Osteocyte (in vitro differentiated cells): ENCODE data around the gene MAPT. TPM values are rescaled to one million over a fixed set of nuclear protein-coding genes. Genes with fewer than 3 reads are reported as not detected.

Experiments
- DNase-seq: peaks from one replicate; pipeline ENCODE4 v3.0.0; 2021; ENCODE audit warnings: mixed read lengths; ENCODE audit not compliant: unreplicated experiment; ENCODE audit errors: extremely low spot score
- H3K27ac Mint-ChIP-seq: one replicate; pipeline ENCODE4 v1.8.0; 2021; ENCODE audit warnings: mild to moderate bottlenecking, mixed read lengths; ENCODE audit not compliant: unreplicated experiment
- H3K27me3 Mint-ChIP-seq: one replicate; pipeline ENCODE4 v1.8.0; 2021; ENCODE audit warnings: mixed read lengths; ENCODE audit not compliant: unreplicated experiment
- H3K36me3 Mint-ChIP-seq: one replicate; pipeline ENCODE4 v1.8.0; 2021; ENCODE audit warnings: mixed read lengths; ENCODE audit not compliant: unreplicated experiment
- H3K4me1 Mint-ChIP-seq: one replicate; pipeline ENCODE4 v1.8.0; 2021; ENCODE audit warnings: mixed read lengths; ENCODE audit not compliant: unreplicated experiment
- H3K4me3 Mint-ChIP-seq: one replicate; pipeline ENCODE4 v1.8.0; 2021; ENCODE audit warnings: mild to moderate bottlenecking, moderate library complexity, mixed read lengths; ENCODE audit not compliant: unreplicated experiment
- H3K9me3 Mint-ChIP-seq: one replicate; pipeline ENCODE4 v1.8.0; 2021; ENCODE audit warnings: mixed read lengths; ENCODE audit not compliant: unreplicated experiment
- total RNA-seq: library from RNA; stranded (reverse); gene quantifications from 2 replicates; pipeline ENCODE4 v1.2.1, GENCODE V29; 2021
- TF ChIP-seq, protein P1 (sequence below): fragments of 200-600 bp; sonication (generic); IDR thresholded peaks from 2 replicates; pipeline ENCODE4 v1.5.0; 2021; ENCODE audit warnings: antibody characterized with exemption, mild to moderate bottlenecking, moderate library complexity

MAPT gene
- total RNA-seq, 1 donor from 2014 or later, result 1.6 TPM

DNA sequence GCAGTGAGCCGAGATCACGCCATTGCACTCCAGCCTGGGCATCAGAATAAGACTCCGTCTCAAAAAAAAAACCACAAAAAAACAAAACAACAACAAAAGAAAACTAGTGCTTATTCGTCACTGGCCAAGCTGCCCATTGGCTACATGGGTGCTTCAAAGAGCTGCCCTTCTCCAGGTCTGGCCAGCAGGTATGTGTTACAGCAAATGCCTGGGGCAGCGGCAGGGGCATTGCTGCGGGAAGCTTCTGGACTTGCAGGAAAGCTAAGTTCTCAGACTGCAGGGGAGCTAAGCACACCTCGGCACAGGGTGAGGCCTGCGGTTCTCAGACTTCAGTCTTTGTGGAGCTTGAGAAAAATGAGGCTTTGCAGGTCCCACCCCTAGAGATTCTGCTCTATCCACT, 100.6 kb downstream of the MAPT start:
- H3K4me1 Mint-ChIP-seq, result no peaks in the 10 kb centered on the region
- H3K36me3 Mint-ChIP-seq, result no peaks in the 10 kb centered on the region
- H3K9me3 Mint-ChIP-seq, result no peaks in the 10 kb centered on the region
- DNase-seq, result no peak
- no peaks in the 10 kb centered on the region for H3K27me3 Mint-ChIP-seq
- H3K4me3 Mint-ChIP-seq, result no peak overlapping the region
- TF ChIP-seq, protein P1, sequence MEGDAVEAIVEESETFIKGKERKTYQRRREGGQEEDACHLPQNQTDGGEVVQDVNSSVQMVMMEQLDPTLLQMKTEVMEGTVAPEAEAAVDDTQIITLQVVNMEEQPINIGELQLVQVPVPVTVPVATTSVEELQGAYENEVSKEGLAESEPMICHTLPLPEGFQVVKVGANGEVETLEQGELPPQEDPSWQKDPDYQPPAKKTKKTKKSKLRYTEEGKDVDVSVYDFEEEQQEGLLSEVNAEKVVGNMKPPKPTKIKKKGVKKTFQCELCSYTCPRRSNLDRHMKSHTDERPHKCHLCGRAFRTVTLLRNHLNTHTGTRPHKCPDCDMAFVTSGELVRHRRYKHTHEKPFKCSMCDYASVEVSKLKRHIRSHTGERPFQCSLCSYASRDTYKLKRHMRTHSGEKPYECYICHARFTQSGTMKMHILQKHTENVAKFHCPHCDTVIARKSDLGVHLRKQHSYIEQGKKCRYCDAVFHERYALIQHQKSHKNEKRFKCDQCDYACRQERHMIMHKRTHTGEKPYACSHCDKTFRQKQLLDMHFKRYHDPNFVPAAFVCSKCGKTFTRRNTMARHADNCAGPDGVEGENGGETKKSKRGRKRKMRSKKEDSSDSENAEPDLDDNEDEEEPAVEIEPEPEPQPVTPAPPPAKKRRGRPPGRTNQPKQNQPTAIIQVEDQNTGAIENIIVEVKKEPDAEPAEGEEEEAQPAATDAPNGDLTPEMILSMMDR, result no peak
- H3K27ac Mint-ChIP-seq, result no peak overlapping the region

DNA sequence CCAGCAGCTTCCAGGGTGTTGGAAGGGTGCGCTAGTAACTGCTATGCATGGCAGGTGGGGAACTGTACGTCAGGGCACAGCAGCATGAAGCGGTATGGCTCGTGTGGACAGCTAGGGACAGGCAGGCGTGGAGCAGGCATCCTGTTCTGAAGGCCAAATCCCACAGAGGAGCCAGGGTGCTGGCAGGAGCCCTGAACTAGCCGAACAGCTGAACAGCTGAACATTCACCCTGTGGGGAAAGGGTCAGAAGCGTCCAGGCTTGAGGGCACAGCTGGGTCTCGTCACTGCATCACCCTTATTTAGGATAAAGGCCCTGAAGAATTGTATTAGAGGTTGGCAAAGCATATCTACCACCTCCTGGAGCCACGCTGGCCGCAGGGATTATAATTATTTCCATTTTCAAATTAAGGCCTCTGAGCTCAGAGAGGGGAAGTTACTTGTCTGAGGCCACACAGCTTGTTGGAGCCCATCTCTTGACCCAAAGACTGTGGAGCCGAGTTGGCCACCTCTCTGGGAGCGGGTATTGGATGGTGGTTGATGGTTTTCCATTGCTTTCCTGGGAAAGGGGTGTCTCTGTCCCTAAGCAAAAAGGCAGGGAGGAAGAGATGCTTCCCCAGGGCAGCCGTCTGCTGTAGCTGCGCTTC, 101.4 kb downstream of the MAPT start:
- Mint-ChIP-seq H3K27ac (no peak overlapping the region), H3K27me3 (no peaks in the 10 kb centered on the region), H3K9me3 (no peaks in the 10 kb centered on the region), H3K36me3 (no peaks in the 10 kb centered on the region), H3K4me1 (no peaks in the 10 kb centered on the region), H3K4me3 (no peak overlapping the region)
- DNase-seq, result no peak
- TF ChIP-seq, protein P1, result no peak

DNA sequence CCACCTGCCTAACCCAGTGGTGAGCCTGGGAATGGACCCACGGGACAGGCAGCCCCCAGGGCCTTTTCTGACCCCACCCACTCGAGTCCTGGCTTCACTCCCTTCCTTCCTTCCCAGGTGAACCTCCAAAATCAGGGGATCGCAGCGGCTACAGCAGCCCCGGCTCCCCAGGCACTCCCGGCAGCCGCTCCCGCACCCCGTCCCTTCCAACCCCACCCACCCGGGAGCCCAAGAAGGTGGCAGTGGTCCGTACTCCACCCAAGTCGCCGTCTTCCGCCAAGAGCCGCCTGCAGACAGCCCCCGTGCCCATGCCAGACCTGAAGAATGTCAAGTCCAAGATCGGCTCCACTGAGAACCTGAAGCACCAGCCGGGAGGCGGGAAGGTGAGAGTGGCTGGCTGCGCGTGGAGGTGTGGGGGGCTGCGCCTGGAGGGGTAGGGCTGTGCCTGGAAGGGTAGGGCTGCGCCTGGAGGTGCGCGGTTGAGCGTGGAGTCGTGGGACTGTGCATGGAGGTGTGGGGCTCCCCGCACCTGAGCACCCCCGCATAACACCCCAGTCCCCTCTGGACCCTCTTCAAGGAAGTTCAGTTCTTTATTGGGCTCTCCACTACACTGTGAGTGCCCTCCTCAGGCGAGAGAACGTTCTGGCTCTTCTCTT, 102.1 kb downstream of the MAPT start:
- TF ChIP-seq, protein P1, result no peak
- Mint-ChIP-seq H3K4me1 (no peaks in the 10 kb centered on the region), H3K36me3 (no peaks in the 10 kb centered on the region), H3K27ac (no peak overlapping the region), H3K4me3 (no peak overlapping the region), H3K27me3 (no peaks in the 10 kb centered on the region), H3K9me3 (no peaks in the 10 kb centered on the region)
- no peak for DNase-seq

DNA sequence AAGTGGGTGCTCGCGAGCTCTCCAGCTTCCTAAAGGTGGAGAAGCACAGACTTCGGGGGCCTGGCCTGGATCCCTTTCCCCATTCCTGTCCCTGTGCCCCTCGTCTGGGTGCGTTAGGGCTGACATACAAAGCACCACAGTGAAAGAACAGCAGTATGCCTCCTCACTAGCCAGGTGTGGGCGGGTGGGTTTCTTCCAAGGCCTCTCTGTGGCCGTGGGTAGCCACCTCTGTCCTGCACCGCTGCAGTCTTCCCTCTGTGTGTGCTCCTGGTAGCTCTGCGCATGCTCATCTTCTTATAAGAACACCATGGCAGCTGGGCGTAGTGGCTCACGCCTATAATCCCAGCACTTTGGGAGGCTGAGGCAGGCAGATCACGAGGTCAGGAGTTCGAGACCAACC, 102.8 kb downstream of the MAPT start:
- no peak overlapping the region for H3K27ac Mint-ChIP-seq
- no peak for DNase-seq
- H3K4me1 Mint-ChIP-seq, result no peaks in the 10 kb centered on the region
- H3K36me3 Mint-ChIP-seq, result no peaks in the 10 kb centered on the region
- TF ChIP-seq, protein P1, result no peak
- H3K9me3 Mint-ChIP-seq, result no peaks in the 10 kb centered on the region
- no peaks in the 10 kb centered on the region for H3K27me3 Mint-ChIP-seq
- H3K4me3 Mint-ChIP-seq, result no peak overlapping the region

DNA sequence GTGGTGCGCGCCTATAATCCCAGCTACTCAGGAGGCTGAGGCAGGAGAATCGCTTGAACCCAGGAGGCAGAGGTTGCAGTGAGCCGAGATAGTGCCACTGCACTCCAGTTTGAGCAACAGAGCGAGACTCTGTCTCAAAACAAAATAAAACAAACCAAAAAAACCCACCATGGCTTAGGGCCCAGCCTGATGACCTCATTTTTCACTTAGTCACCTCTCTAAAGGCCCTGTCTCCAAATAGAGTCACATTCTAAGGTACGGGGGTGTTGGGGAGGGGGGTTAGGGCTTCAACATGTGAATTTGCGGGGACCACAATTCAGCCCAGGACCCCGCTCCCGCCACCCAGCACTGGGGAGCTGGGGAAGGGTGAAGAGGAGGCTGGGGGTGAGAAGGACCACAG, 103.3 kb downstream of the MAPT start:
- TF ChIP-seq, protein P1, result no peak
- H3K27ac Mint-ChIP-seq, result no peak overlapping the region
- H3K4me3 Mint-ChIP-seq, result no peak overlapping the region
- no peak for DNase-seq
- H3K27me3 Mint-ChIP-seq, result no peaks in the 10 kb centered on the region
- H3K36me3 Mint-ChIP-seq, result no peaks in the 10 kb centered on the region
- H3K9me3 Mint-ChIP-seq, result no peaks in the 10 kb centered on the region
- no peaks in the 10 kb centered on the region for H3K4me1 Mint-ChIP-seq
